Activated CD4-positive, alpha-beta memory T cell treated with anti-CD3 and anti-CD28 coated beads, Interleukin-2, amount 10 ng/mL, durations not matched to agents 7 days and 5 days (primary cell): Measurements from ENCODE around the gene GPR176. TPM values are rescaled to one million over a fixed set of nuclear protein-coding genes. Genes with fewer than 3 reads are reported as not detected.

ENCODE experiments used
- CTCF ChIA-PET: fragments of 350-600 bp; sonication (Branson Sonifier 250); formaldehyde crosslinking; loops from one replicate; lab custom pipeline; 2021; ENCODE audit warnings: antibody characterized with exemption, inconsistent platforms; lab: Charles Lee
- POLR2A ChIA-PET: fragments of 350-600 bp; sonication (Branson Sonifier 250); formaldehyde crosslinking; loops from one replicate; lab custom pipeline; 2021; ENCODE audit warnings: antibody characterized with exemption; lab: Charles Lee
- DNase-seq: peaks from one replicate; pipeline ENCODE4 v3.0.0-alpha.2; 2020
- H3K27ac Mint-ChIP-seq: one replicate; pipeline ENCODE4 v1.8.0; 2021; ENCODE audit warnings: mild to moderate bottlenecking, mixed read lengths
- H3K27me3 Mint-ChIP-seq: one replicate; pipeline ENCODE4 v1.8.0; 2021; ENCODE audit warnings: mixed read lengths
- H3K36me3 Mint-ChIP-seq: one replicate; pipeline ENCODE4 v1.8.0; 2021; ENCODE audit warnings: low read depth, mixed read lengths
- H3K4me1 Mint-ChIP-seq: one replicate; pipeline ENCODE4 v1.8.0; 2021; ENCODE audit warnings: mixed read lengths
- H3K4me3 Mint-ChIP-seq: one replicate; pipeline ENCODE4 v1.8.0; 2021; ENCODE audit warnings: mild to moderate bottlenecking, mixed read lengths
- H3K9me3 Mint-ChIP-seq: one replicate; pipeline ENCODE4 v1.8.0; 2021; ENCODE audit warnings: mixed read lengths
- total RNA-seq, 2 experiments: library from RNA; stranded (reverse); gene quantifications; one replicate each; pipeline ENCODE4 v1.2.3, GENCODE V29; 2021

The GPR176 gene
- total RNA-seq, 2 experiments from 2014 or later = 0.08 to 0.13 TPM

GRCh38 chr15:39864116-39864515, 56.0 kb downstream of the GPR176 start:
- H3K4me1 Mint-ChIP-seq = no peaks in the 10 kb centered on the region
- ChIA-PET POLR2A (no interaction called here), CTCF (no interaction called here)
- H3K27me3 Mint-ChIP-seq = peaks cover 37% of the 10 kb centered on the region
- DNase-seq = no peak
- H3K4me3 Mint-ChIP-seq = no peak overlapping the region
- no peak overlapping the region for H3K27ac Mint-ChIP-seq
- H3K9me3 Mint-ChIP-seq = no peaks in the 10 kb centered on the region
- H3K36me3 Mint-ChIP-seq = no peaks in the 10 kb centered on the region

- no peak overlapping the region for H3K4me3 Mint-ChIP-seq
- POLR2A ChIA-PET = no interaction called here
- peaks cover 22% of the 10 kb centered on the region for H3K27me3 Mint-ChIP-seq
- CTCF ChIA-PET = no interaction called here
- no peak for DNase-seq
- no peak overlapping the region for H3K27ac Mint-ChIP-seq
- H3K4me1 Mint-ChIP-seq = no peaks in the 10 kb centered on the region
- H3K9me3 Mint-ChIP-seq = no peaks in the 10 kb centered on the region
- H3K36me3 Mint-ChIP-seq = no peaks in the 10 kb centered on the region
Observed at GRCh38 chr15:39860871-39861270, 59.2 kb downstream of the GPR176 start.

- no peak overlapping the region for H3K27ac Mint-ChIP-seq
- H3K36me3 Mint-ChIP-seq = no peaks in the 10 kb centered on the region
- ChIA-PET CTCF (no interaction called here), POLR2A (no interaction called here)
- H3K4me1 Mint-ChIP-seq = no peaks in the 10 kb centered on the region
- H3K4me3 Mint-ChIP-seq = no peak overlapping the region
- peaks cover 18% of the 10 kb centered on the region for H3K27me3 Mint-ChIP-seq
- H3K9me3 Mint-ChIP-seq = no peaks in the 10 kb centered on the region
- DNase-seq = no peak
Observed at GRCh38 chr15:39860200-39860599, 59.9 kb downstream of the GPR176 start.

- ChIA-PET POLR2A (no interaction called here), CTCF (no interaction called here)
- H3K4me1 Mint-ChIP-seq = no peaks in the 10 kb centered on the region
- no peaks in the 10 kb centered on the region for H3K36me3 Mint-ChIP-seq
- no peak overlapping the region for H3K4me3 Mint-ChIP-seq
- no peak overlapping the region for H3K27ac Mint-ChIP-seq
- no peak for DNase-seq
- H3K27me3 Mint-ChIP-seq = peaks cover 14% of the 10 kb centered on the region
- no peaks in the 10 kb centered on the region for H3K9me3 Mint-ChIP-seq
Observed at GRCh38 chr15:39859636-39860035, 60.4 kb downstream of the GPR176 start.

GRCh38 chr15:39857132-39857531, 62.9 kb downstream of the GPR176 start:
- ChIA-PET CTCF (no interaction called here), POLR2A (no interaction called here)
- no peak overlapping the region for H3K27ac Mint-ChIP-seq
- no peak overlapping the region for H3K4me3 Mint-ChIP-seq
- no peaks in the 10 kb centered on the region for H3K9me3 Mint-ChIP-seq
- no peaks in the 10 kb centered on the region for H3K4me1 Mint-ChIP-seq
- no peaks in the 10 kb centered on the region for H3K36me3 Mint-ChIP-seq
- DNase-seq = no peak
- H3K27me3 Mint-ChIP-seq = peaks cover 16% of the 10 kb centered on the region

- no peak overlapping the region for H3K4me3 Mint-ChIP-seq
- ChIA-PET CTCF (no interaction called here), POLR2A (no interaction called here)
- H3K4me1 Mint-ChIP-seq = no peaks in the 10 kb centered on the region
- H3K9me3 Mint-ChIP-seq = no peaks in the 10 kb centered on the region
- H3K27ac Mint-ChIP-seq = no peak overlapping the region
- no peak for DNase-seq
- H3K27me3 Mint-ChIP-seq = peaks cover 17% of the 10 kb centered on the region
- H3K36me3 Mint-ChIP-seq = no peaks in the 10 kb centered on the region
Observed at GRCh38 chr15:39856357-39856756, 63.7 kb downstream of the GPR176 start.

GRCh38 chr15:39855400-39855799, 64.7 kb downstream of the GPR176 start:
- CTCF ChIA-PET = no interaction called here
- peaks cover 21% of the 10 kb centered on the region for H3K27me3 Mint-ChIP-seq
- H3K36me3 Mint-ChIP-seq = no peaks in the 10 kb centered on the region
- no peak for DNase-seq
- POLR2A ChIA-PET = no interaction called here
- H3K9me3 Mint-ChIP-seq = no peaks in the 10 kb centered on the region
- no peaks in the 10 kb centered on the region for H3K4me1 Mint-ChIP-seq
- H3K4me3 Mint-ChIP-seq = no peak overlapping the region
- H3K27ac Mint-ChIP-seq = no peak overlapping the region

GRCh38 chr15:39854161-39854560, 65.9 kb downstream of the GPR176 start:
- Mint-ChIP-seq H3K27me3 (peaks cover 26% of the 10 kb centered on the region), H3K27ac (no peak overlapping the region), H3K4me3 (no peak overlapping the region), H3K4me1 (no peaks in the 10 kb centered on the region), H3K9me3 (no peaks in the 10 kb centered on the region), H3K36me3 (no peaks in the 10 kb centered on the region)
- CTCF ChIA-PET = no interaction called here
- DNase-seq = no peak
- POLR2A ChIA-PET = no interaction called here

- CTCF ChIA-PET = interaction anchor here (0.5 kb wide), 1 partner anchor 35 kb away, joined by 3 read pairs; no protein-coding TSS in a partner anchor
Observed at GRCh38 chr15:39852250-39852649, 67.8 kb downstream of the GPR176 start.

GRCh38 chr15:39851500-39852092, 68.5 kb downstream of the GPR176 start:
- no peaks in the 10 kb centered on the region for H3K4me1 Mint-ChIP-seq
- DNase-seq = no peak
- CTCF ChIA-PET = no interaction called here
- H3K27ac Mint-ChIP-seq = no peak overlapping the region
- H3K9me3 Mint-ChIP-seq = no peaks in the 10 kb centered on the region
- H3K27me3 Mint-ChIP-seq = peaks cover 32% of the 10 kb centered on the region
- no peak overlapping the region for H3K4me3 Mint-ChIP-seq
- POLR2A ChIA-PET = no interaction called here
- no peaks in the 10 kb centered on the region for H3K36me3 Mint-ChIP-seq

More at GRCh38 chr15:39852250-39852649, 67.8 kb downstream of the GPR176 start:
- no peaks in the 10 kb centered on the region for H3K36me3 Mint-ChIP-seq
- H3K4me3 Mint-ChIP-seq = no peak overlapping the region
- peaks cover 32% of the 10 kb centered on the region for H3K27me3 Mint-ChIP-seq
- H3K4me1 Mint-ChIP-seq = no peaks in the 10 kb centered on the region
- POLR2A ChIA-PET = no interaction called here
- DNase-seq = no peak
- H3K9me3 Mint-ChIP-seq = no peaks in the 10 kb centered on the region
- no peak overlapping the region for H3K27ac Mint-ChIP-seq

GRCh38 chr15:39850436-39850835, 69.6 kb downstream of the GPR176 start:
- POLR2A ChIA-PET = no interaction called here
- DNase-seq = no peak
- H3K4me1 Mint-ChIP-seq = no peaks in the 10 kb centered on the region
- H3K36me3 Mint-ChIP-seq = no peaks in the 10 kb centered on the region
- no peak overlapping the region for H3K27ac Mint-ChIP-seq
- CTCF ChIA-PET = no interaction called here
- H3K9me3 Mint-ChIP-seq = no peaks in the 10 kb centered on the region
- H3K27me3 Mint-ChIP-seq = peaks cover 32% of the 10 kb centered on the region
- H3K4me3 Mint-ChIP-seq = no peak overlapping the region

GRCh38 chr15:39846108-39846507, 74.0 kb downstream of the GPR176 start:
- H3K27ac Mint-ChIP-seq = no peak overlapping the region
- H3K36me3 Mint-ChIP-seq = no peaks in the 10 kb centered on the region
- H3K27me3 Mint-ChIP-seq = peaks cover 16% of the 10 kb centered on the region
- H3K4me3 Mint-ChIP-seq = no peak overlapping the region
- DNase-seq = no peak
- H3K9me3 Mint-ChIP-seq = no peaks in the 10 kb centered on the region
- ChIA-PET POLR2A (no interaction called here), CTCF (no interaction called here)
- H3K4me1 Mint-ChIP-seq = no peaks in the 10 kb centered on the region

- ChIA-PET CTCF (no interaction called here), POLR2A (no interaction called here)
- H3K27ac Mint-ChIP-seq = no peak overlapping the region
- no peak overlapping the region for H3K4me3 Mint-ChIP-seq
- DNase-seq = no peak
- no peaks in the 10 kb centered on the region for H3K36me3 Mint-ChIP-seq
- H3K27me3 Mint-ChIP-seq = peaks cover 16% of the 10 kb centered on the region
- no peaks in the 10 kb centered on the region for H3K9me3 Mint-ChIP-seq
- no peaks in the 10 kb centered on the region for H3K4me1 Mint-ChIP-seq
Observed at GRCh38 chr15:39845582-39845981, 74.5 kb downstream of the GPR176 start.

- Mint-ChIP-seq H3K4me3 (no peak overlapping the region), H3K27ac (no peak overlapping the region), H3K9me3 (no peaks in the 10 kb centered on the region), H3K36me3 (no peaks in the 10 kb centered on the region), H3K27me3 (peaks cover 18% of the 10 kb centered on the region), H3K4me1 (no peaks in the 10 kb centered on the region)
- CTCF ChIA-PET = interaction anchor here (0.6 kb wide), 1 partner anchor 158 kb away, joined by 3 read pairs; no protein-coding TSS in a partner anchor
- DNase-seq = no peak
- POLR2A ChIA-PET = no interaction called here
Observed at GRCh38 chr15:39843565-39843964, 76.5 kb downstream of the GPR176 start.
